Lower lobe of right lung (tissue), 2 donors: ENCODE measurements around the gene USP22. TPM values are rescaled to one million over a fixed set of nuclear protein-coding genes. Genes with fewer than 3 reads are reported as not detected.
A peak's percentile ranks its signal among the peaks of the same experiment; 100 is the strongest.

Experiments
- ATAC-seq, 2 donors: fragments of 200-7000 bp; cut with Tn5 transposase; one replicate each; pipeline ENCODE4 v1.9.1; 2020 to 2022; ENCODE audit warnings: mild to moderate bottlenecking in 2 of 2, moderate library complexity in 2 of 2
- DNase-seq: peaks from one replicate; pipeline ENCODE4 v3.0.0-alpha.2; 2020
- H3K27ac ChIP-seq: fragments of 200-600 bp; one replicate; pipeline ENCODE4 v1.8.0; 2022
- H3K27me3 ChIP-seq: fragments of 200-600 bp; one replicate; pipeline ENCODE4 v1.8.0; 2022; ENCODE audit warnings: low read depth
- H3K36me3 ChIP-seq: fragments of 200-600 bp; one replicate; pipeline ENCODE4 v1.8.0; 2022; ENCODE audit warnings: mild to moderate bottlenecking
- H3K4me1 ChIP-seq: fragments of 200-600 bp; one replicate; pipeline ENCODE4 v1.8.0; 2022
- H3K4me3 ChIP-seq: fragments of 200-600 bp; one replicate; pipeline ENCODE4 v1.8.0; 2022; ENCODE audit warnings: mild to moderate bottlenecking
- H3K9me3 ChIP-seq: fragments of 200-600 bp; one replicate; pipeline ENCODE4 v1.8.0; 2022
- intact Hi-C: fragments of 100-400 bp; cut with DNase I; formaldehyde crosslinking; loops from one replicate; pipeline ENCODE4 v1.11.0; 2022
- total RNA-seq: library from RNA; stranded (reverse); fragmentation: NEBNext Ultra II Directional; extraction: Animal tissue kit (Norgen Biotek cat#: 25700); gene quantifications from one replicate; pipeline ENCODE4 v1.2.1, GENCODE V29; 2021
- TF ChIP-seq, protein P1 (sequence below): fragments of 200-600 bp; IDR thresholded peaks from one replicate; pipeline ENCODE4 v1.8.0; 2022; ENCODE audit warnings: antibody characterized with exemption, mild to moderate bottlenecking
- donor health status: DM: no; HTN: yes; CAD: no; lungs with severe emphysema.

USP22 gene
- total RNA-seq, 1 donor from 2014 or later = 154 TPM

DNA sequence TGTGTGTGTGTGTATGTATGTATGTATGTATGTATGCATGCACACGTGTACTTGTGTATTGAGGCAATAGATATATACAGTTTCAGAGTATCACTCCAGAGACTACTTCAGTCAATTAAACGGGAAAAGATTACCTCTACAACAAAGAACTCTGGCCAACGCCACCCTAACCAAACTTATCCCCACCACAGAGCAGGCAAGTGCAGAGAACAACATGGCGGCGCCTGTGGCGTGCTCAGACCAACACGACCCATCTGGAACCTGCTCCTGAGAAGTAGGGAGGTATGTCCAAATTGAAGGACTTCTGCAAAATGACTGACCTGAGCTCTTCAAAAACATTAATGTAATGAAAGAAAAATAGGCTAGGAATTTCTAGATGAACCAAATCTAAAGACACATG, 12.4 kb downstream of the USP22 start:
- intact Hi-C loops = no loop called here
- H3K9me3 ChIP-seq = no peaks in the 10 kb centered on the region
- DNase-seq (no peak), ATAC-seq (no peak)
- peaks cover 31% of the 10 kb centered on the region for H3K36me3 ChIP-seq
- H3K27ac ChIP-seq = no peak overlapping the region
- TF ChIP-seq, protein P1, sequence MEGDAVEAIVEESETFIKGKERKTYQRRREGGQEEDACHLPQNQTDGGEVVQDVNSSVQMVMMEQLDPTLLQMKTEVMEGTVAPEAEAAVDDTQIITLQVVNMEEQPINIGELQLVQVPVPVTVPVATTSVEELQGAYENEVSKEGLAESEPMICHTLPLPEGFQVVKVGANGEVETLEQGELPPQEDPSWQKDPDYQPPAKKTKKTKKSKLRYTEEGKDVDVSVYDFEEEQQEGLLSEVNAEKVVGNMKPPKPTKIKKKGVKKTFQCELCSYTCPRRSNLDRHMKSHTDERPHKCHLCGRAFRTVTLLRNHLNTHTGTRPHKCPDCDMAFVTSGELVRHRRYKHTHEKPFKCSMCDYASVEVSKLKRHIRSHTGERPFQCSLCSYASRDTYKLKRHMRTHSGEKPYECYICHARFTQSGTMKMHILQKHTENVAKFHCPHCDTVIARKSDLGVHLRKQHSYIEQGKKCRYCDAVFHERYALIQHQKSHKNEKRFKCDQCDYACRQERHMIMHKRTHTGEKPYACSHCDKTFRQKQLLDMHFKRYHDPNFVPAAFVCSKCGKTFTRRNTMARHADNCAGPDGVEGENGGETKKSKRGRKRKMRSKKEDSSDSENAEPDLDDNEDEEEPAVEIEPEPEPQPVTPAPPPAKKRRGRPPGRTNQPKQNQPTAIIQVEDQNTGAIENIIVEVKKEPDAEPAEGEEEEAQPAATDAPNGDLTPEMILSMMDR = no peak
- peaks cover 71% of the 10 kb centered on the region for H3K4me1 ChIP-seq
- no peaks in the 10 kb centered on the region for H3K27me3 ChIP-seq
- H3K4me3 ChIP-seq = no peak overlapping the region

DNA sequence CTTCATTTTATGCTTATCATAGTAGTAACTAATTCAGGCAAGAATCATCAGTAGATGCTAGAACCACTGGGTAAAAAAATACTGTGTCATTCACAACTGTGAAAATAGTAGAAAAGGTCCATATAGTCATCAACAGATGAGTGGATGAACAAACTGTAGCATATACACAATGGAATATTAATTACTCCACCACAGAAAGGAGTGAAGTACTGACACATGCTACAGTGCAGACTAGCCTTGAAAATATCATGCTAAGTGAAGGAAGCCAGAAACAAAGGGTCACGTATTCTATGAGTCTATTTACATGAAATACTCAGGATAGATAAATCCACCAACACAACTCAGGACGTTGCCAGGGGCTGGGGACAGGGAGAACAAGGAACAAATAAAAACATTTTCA, 13.3 kb downstream of the USP22 start:
- no peak for DNase-seq
- Histone ChIP-seq H3K9me3 (no peaks in the 10 kb centered on the region), H3K27ac (no peak overlapping the region), H3K4me3 (no peak overlapping the region), H3K27me3 (no peaks in the 10 kb centered on the region), H3K36me3 (peaks cover 40% of the 10 kb centered on the region), H3K4me1 (peaks cover 71% of the 10 kb centered on the region)
- TF ChIP-seq, protein P1 = no peak
- ATAC-seq = peak in 1 of 2 donors; percentile 11
- intact Hi-C loops = no loop called here

DNA sequence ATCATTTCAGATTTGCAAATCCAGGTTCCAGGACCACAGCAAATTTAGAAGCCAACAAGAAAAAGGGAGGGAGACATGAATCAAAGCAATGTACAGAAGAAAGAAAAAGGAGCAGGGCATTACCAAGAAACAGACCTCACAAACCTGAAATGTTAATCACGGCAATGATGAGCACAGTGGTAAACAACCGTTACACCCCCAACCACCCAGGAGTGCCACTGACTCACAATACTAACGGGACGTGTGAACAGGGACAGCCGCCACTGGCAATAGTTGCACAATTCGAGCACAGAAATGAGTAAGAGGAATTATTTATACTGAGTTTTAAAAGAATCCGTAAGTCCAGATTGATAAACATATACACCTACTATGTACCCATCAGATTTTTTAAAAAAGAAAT, 13.8 kb downstream of the USP22 start:
- peaks cover 71% of the 10 kb centered on the region for H3K4me1 ChIP-seq
- TF ChIP-seq, protein P1 = no peak

DNA sequence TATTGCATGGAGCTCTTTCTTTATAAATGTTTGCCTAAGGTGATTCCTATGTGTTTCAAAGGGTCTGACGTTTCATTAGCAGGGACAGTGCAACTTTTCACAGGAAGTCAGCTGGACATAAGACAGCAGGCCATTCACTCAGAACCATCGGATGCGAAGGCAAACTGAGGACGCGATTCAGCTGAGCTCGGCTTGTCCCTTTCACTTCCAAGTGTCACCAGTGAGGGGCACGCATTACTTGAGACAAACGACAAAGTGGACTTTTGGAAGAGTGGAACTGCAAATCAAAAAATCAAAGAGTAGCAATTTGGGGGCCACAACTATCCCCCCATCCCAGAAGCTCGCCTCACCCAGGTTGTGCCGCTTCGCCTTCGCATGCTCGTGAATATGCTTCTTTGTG, 14.6 kb downstream of the USP22 start:
- intact Hi-C loops = no loop called here
- no peak overlapping the region for H3K4me3 ChIP-seq
- TF ChIP-seq, protein P1 = no peak
- no peak for DNase-seq
- ATAC-seq = no peak
- no peaks in the 10 kb centered on the region for H3K9me3 ChIP-seq
- H3K4me1 ChIP-seq = peaks cover 69% of the 10 kb centered on the region
- peaks cover 53% of the 10 kb centered on the region for H3K36me3 ChIP-seq
- H3K27me3 ChIP-seq = no peaks in the 10 kb centered on the region
- no peak overlapping the region for H3K27ac ChIP-seq

More for the DNA sequence above, 13.8 kb downstream of the USP22 start:
- no peak for DNase-seq
- intact Hi-C loops = no loop called here
- no peaks in the 10 kb centered on the region for H3K27me3 ChIP-seq
- no peak overlapping the region for H3K27ac ChIP-seq
- no peaks in the 10 kb centered on the region for H3K9me3 ChIP-seq
- no peak overlapping the region for H3K4me3 ChIP-seq
- peaks cover 45% of the 10 kb centered on the region for H3K36me3 ChIP-seq
- peak in 1 of 2 donors; percentile 68 for ATAC-seq

DNA sequence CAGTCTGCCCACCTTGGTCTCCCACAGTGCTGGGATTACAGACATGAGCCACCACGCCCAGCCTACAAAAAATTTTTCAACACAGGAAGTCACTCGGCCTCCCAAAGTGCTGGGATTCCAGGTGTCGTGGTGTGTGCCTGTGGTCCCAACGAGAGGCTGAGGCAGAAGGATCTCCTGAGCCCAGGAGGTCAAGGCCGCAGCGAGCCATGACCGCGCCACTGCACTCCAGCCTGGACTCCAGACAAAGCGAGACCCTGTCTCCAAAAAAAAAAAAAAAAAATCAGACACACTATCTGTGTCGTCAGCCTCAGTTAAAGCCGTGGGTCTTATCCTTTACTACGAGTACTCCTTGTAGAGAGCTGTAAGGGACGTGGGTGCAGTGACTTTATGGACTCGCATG, 15.8 kb downstream of the USP22 start:
- peaks cover 57% of the 10 kb centered on the region for H3K4me1 ChIP-seq
- intact Hi-C loops = no loop called here
- no peaks in the 10 kb centered on the region for H3K27me3 ChIP-seq
- H3K36me3 ChIP-seq = peaks cover 64% of the 10 kb centered on the region
- H3K27ac ChIP-seq = no peak overlapping the region
- TF ChIP-seq, protein P1 = no peak
- DNase-seq (no peak), ATAC-seq (no peak)
- H3K9me3 ChIP-seq = no peaks in the 10 kb centered on the region
- no peak overlapping the region for H3K4me3 ChIP-seq

DNA sequence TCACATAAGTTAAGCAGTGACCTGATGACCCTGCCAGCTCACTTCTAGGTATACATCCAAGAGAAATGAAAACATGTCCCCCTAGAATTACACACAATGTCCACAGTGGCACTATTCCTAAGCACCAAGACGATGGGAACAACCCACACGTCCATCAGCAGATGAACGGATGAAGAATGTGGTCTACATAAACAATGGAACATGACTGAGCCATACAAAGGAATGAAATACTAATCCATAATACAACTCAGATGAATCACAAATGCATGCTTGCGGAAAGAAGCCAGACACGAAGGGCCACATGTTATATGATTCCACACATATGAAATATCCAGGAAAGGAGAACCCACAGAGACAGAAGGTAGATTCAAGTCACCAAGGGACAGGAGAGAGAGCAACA, 17.4 kb downstream of the USP22 start:
- DNase-seq (no peak), ATAC-seq (no peak)
- Histone ChIP-seq H3K27me3 (no peaks in the 10 kb centered on the region), H3K36me3 (peaks cover 80% of the 10 kb centered on the region), H3K4me3 (no peak overlapping the region), H3K9me3 (no peaks in the 10 kb centered on the region), H3K4me1 (peaks cover 41% of the 10 kb centered on the region), H3K27ac (no peak overlapping the region)
- intact Hi-C loops = no loop called here
- TF ChIP-seq, protein P1 = no peak
